Thymus (tissue), 11 donors: ENCODE results near the gene BZW1. TPM values are rescaled to one million over a fixed set of nuclear protein-coding genes. Genes with fewer than 3 reads are reported as not detected.

Experiments
- DNase-seq, 9 donors: peaks; one replicate each; pipeline ENCODE4 v3.0.0-alpha.2; 2013; ENCODE audit warnings: low spot score in 9 of 9, low read depth in 6 of 9, missing footprints in 1 of 9
- H3K27ac ChIP-seq, 2 donors: one replicate each; pipeline ENCODE4 v1.5.1; 2013; ENCODE audit warnings: control low read depth in 1 of 2, low read depth in 1 of 2, low read length in 1 of 2, mild to moderate bottlenecking in 1 of 2, moderate library complexity in 1 of 2
- H3K27me3 ChIP-seq, 2 donors: one replicate each; pipeline ENCODE4 v1.5.1; 2013; ENCODE audit warnings: low read length in 1 of 2; ENCODE audit not compliant: control insufficient read depth in 2 of 2, insufficient read depth in 1 of 2
- H3K36me3 ChIP-seq, 2 donors: one replicate each; pipeline ENCODE4 v1.5.1; 2013; ENCODE audit warnings: low read length in 1 of 2, mild to moderate bottlenecking in 1 of 2, moderate library complexity in 1 of 2; ENCODE audit not compliant: control insufficient read depth in 2 of 2, insufficient read depth in 2 of 2
- H3K4me1 ChIP-seq, 2 donors: one replicate each; pipeline ENCODE4 v1.5.1; 2013; ENCODE audit warnings: low read length in 2 of 2; ENCODE audit not compliant: control insufficient read depth in 2 of 2, insufficient read depth in 2 of 2
- H3K4me3 ChIP-seq, 2 donors: one replicate each; pipeline ENCODE4 v1.5.1; 2013; ENCODE audit warnings: low read length in 2 of 2, control low read depth in 1 of 2, mild to moderate bottlenecking in 1 of 2
- H3K9me3 ChIP-seq, 2 donors: one replicate each; pipeline ENCODE4 v1.5.1; 2013; ENCODE audit warnings: low read length in 1 of 2, mild to moderate bottlenecking in 1 of 2; ENCODE audit not compliant: control insufficient read depth in 2 of 2, insufficient read depth in 1 of 2
- WGBS: extraction: QIAGEN DNeasy Blood & Tissue Kit; methylation state at CpG from one replicate; pipeline ENCODE4 v1.1.7; 2013; 5-methylcytosine and 5-hydroxymethylcytosine counted together
- polyA plus RNA-seq: library from polyadenylated mRNA; stranded (reverse); fragments of 200-250 nt; gene quantifications from one replicate; pipeline ENCODE4 v1.2.3, GENCODE V29; 2013
- total RNA-seq: library from RNA; stranded (reverse); fragments of 120-200 nt; gene quantifications from one replicate; pipeline ENCODE4 v1.2.4, GENCODE V29; 2013
- donor health status: healthy.

The BZW1 gene
- total and polyA plus RNA-seq, 2 donors = 119 to 257 TPM

GRCh38 chr2:200786826-200787225 is 24.9 kb upstream of the BZW1 start:
- DNase-seq = no peak
- WGBS = 95% methylated on average over 3 of the region's 3 CpGs
- Histone ChIP-seq H3K9me3 (no peaks in the 10 kb centered on the region), H3K27ac (no peak overlapping the region), H3K4me1 (no peaks in the 10 kb centered on the region), H3K4me3 (no peak overlapping the region), H3K27me3 (no peaks in the 10 kb centered on the region), H3K36me3 (peaks cover 0 to 20% of the 10 kb centered on the region in 2 donors)

- no peaks in the 10 kb centered on the region for H3K27me3 ChIP-seq
- peak overlapping the region; percentile 1 to 89 for H3K27ac ChIP-seq
- WGBS = 96% methylated on average over 16 of the region's 16 CpGs
- H3K4me1 ChIP-seq = no peaks in the 10 kb centered on the region
- DNase-seq = no peak
- no peak overlapping the region for H3K4me3 ChIP-seq
- H3K36me3 ChIP-seq = peaks cover 0 to 20% of the 10 kb centered on the region in 2 donors
- H3K9me3 ChIP-seq = no peaks in the 10 kb centered on the region
These were observed 24.2 kb upstream of the BZW1 start for GRCh38 chr2:200787351-200788120.

- peaks cover 0 to 21% of the 10 kb centered on the region in 2 donors for H3K36me3 ChIP-seq
- no peaks in the 10 kb centered on the region for H3K9me3 ChIP-seq
- WGBS = 93% methylated on average over 6 of the region's 6 CpGs
- no peak overlapping the region for H3K4me3 ChIP-seq
- no peak for DNase-seq
- no peaks in the 10 kb centered on the region for H3K4me1 ChIP-seq
- no peaks in the 10 kb centered on the region for H3K27me3 ChIP-seq
- peak overlapping the region; percentile 1 to 89 for H3K27ac ChIP-seq
These were observed 23.5 kb upstream of the BZW1 start for GRCh38 chr2:200788121-200788718.

GRCh38 chr2:200790185-200790584 is 21.5 kb upstream of the BZW1 start:
- 90% methylated on average over 1 of the region's 1 CpG for whole genome bisulfite sequencing
- no peak for DNase-seq
- Histone ChIP-seq H3K27ac (no peak overlapping the region), H3K9me3 (no peaks in the 10 kb centered on the region), H3K36me3 (peaks cover 4 to 21% of the 10 kb centered on the region in 2 donors), H3K27me3 (no peaks in the 10 kb centered on the region), H3K4me1 (no peaks in the 10 kb centered on the region), H3K4me3 (no peak overlapping the region)

- Histone ChIP-seq H3K27ac (no peak overlapping the region), H3K27me3 (no peaks in the 10 kb centered on the region), H3K4me3 (no peak overlapping the region), H3K36me3 (peaks cover 5 to 21% of the 10 kb centered on the region in 2 donors), H3K9me3 (no peaks in the 10 kb centered on the region), H3K4me1 (no peaks in the 10 kb centered on the region)
- DNase-seq = no peak
These were observed 19.8 kb upstream of the BZW1 start for GRCh38 chr2:200791905-200792304.

GRCh38 chr2:200794143-200794542 is 17.6 kb upstream of the BZW1 start:
- Histone ChIP-seq H3K4me3 (no peak overlapping the region), H3K36me3 (peaks cover 5 to 10% of the 10 kb centered on the region in 2 donors), H3K4me1 (no peaks in the 10 kb centered on the region), H3K9me3 (no peaks in the 10 kb centered on the region), H3K27ac (no peak overlapping the region), H3K27me3 (no peaks in the 10 kb centered on the region)
- no peak for DNase-seq
- over 99% methylated on average over 2 of the region's 2 CpGs for WGBS

- 90% methylated on average over 8 of the region's 8 CpGs for WGBS
- Histone ChIP-seq H3K4me1 (no peaks in the 10 kb centered on the region), H3K27me3 (no peaks in the 10 kb centered on the region), H3K9me3 (no peaks in the 10 kb centered on the region), H3K36me3 (peaks cover 5 to 9% of the 10 kb centered on the region in 2 donors), H3K27ac (no peak overlapping the region), H3K4me3 (no peak overlapping the region)
- DNase-seq = no peak
These were observed 16.7 kb upstream of the BZW1 start for GRCh38 chr2:200795028-200795440.

GRCh38 chr2:200796561-200796960 is 15.1 kb upstream of the BZW1 start:
- DNase-seq = no peak
- 73% methylated on average over 1 of the region's 1 CpG for WGBS
- peaks cover 4 to 5% of the 10 kb centered on the region in 2 donors for H3K36me3 ChIP-seq
- no peaks in the 10 kb centered on the region for H3K27me3 ChIP-seq
- H3K27ac ChIP-seq = no peak overlapping the region
- no peaks in the 10 kb centered on the region for H3K9me3 ChIP-seq
- no peaks in the 10 kb centered on the region for H3K4me1 ChIP-seq
- no peak overlapping the region for H3K4me3 ChIP-seq

- no peaks in the 10 kb centered on the region for H3K27me3 ChIP-seq
- WGBS = 95% methylated on average over 7 of the region's 7 CpGs
- no peak for DNase-seq
- no peaks in the 10 kb centered on the region for H3K4me1 ChIP-seq
- H3K9me3 ChIP-seq = no peaks in the 10 kb centered on the region
- H3K27ac ChIP-seq = no peak overlapping the region
- no peak overlapping the region for H3K4me3 ChIP-seq
- peaks cover 4 to 5% of the 10 kb centered on the region in 2 donors for H3K36me3 ChIP-seq
These were observed 14.4 kb upstream of the BZW1 start for GRCh38 chr2:200797242-200797770.
